Thoracic aorta (tissue), 2 donors: Measurements from ENCODE around the gene SNRPA1. TPM values are rescaled to one million over a fixed set of nuclear protein-coding genes. Genes with fewer than 3 reads are reported as not detected.
A peak's percentile ranks its signal among the peaks of the same experiment; 100 is the strongest.

Source experiments
- ATAC-seq: fragments of 150-250 bp; one replicate; pipeline ENCODE4 v1.8.0; 2017; ENCODE audit warnings: low read depth; ENCODE audit not compliant: insufficient number of reproducible peaks, low FRiP score
- DNase-seq: peaks from one replicate; pipeline ENCODE4 v3.0.0-alpha.2; 2020; ENCODE audit warnings: low spot score
- H3K27ac ChIP-seq, 2 donors: fragments of 200-600 bp; sonication (generic); 1 replicate in 1 of 2; 2 replicates in 1 of 2; pipeline ENCODE4 v1.5.1; 2016; ENCODE audit warnings: mild to moderate bottlenecking in 2 of 2, moderate library complexity in 2 of 2
- H3K27me3 ChIP-seq: fragments of 200-600 bp; sonication (generic); replicated peaks from 2 replicates; pipeline ENCODE4 v1.6.0; 2016; ENCODE audit warnings: mild to moderate bottlenecking; ENCODE audit not compliant: insufficient read depth
- H3K36me3 ChIP-seq: fragments of 200-600 bp; sonication (generic); one replicate; pipeline ENCODE4 v1.5.1; 2016
- H3K4me1 ChIP-seq, 2 donors: fragments of 200-600 bp; sonication (generic); 1 replicate in 1 of 2; 2 replicates in 1 of 2; pipeline versions ENCODE4 v1.5.1 to v1.6.0; 2016; ENCODE audit warnings: low read depth in 2 of 2, mild to moderate bottlenecking in 1 of 2; ENCODE audit not compliant: control insufficient read depth in 1 of 2
- H3K4me3 ChIP-seq: fragments of 200-600 bp; sonication (generic); 2 replicates; pipeline ENCODE4 v1.5.1; 2016; ENCODE audit warnings: mild to moderate bottlenecking
- H3K9me3 ChIP-seq: fragments of 200-600 bp; sonication (generic); 2 replicates; pipeline ENCODE4 v1.5.1; 2016
- total RNA-seq, 2 donors: library from RNA; depleted of rRNA; stranded (reverse); fragments of >200 nt; gene quantifications; one replicate each; pipeline versions ENCODE4 v1.1.0 to v1.2.3, GENCODE V29; 2016
- TF ChIP-seq, protein P1 (sequence below): fragments of 200-600 bp; sonication (generic); IDR thresholded peaks from one replicate; pipeline ENCODE4 v1.5.1; 2019; ENCODE audit warnings: antibody characterized with exemption

Gene SNRPA1
- total RNA-seq, 2 donors from 2014 or later: 31.0 to 60.0 TPM

DNA sequence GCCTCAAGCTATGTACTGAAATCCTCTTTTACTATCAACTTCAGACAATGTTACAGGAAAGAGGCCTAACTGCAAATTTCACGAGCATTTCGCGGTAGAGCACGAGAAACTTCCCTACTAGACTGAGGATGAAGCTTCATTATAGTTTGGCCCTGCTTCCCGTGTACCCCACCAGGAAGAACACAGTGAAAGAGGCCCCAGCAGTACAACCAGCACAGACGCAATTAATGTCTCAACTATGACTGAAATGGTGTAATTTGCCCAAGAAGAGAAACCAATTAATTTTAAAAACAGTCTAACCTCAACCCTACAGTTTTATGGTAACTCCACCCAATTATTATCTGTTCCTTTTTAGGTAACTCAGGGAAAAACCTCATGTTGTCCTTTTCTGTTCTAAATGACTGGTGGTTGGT is 55.3 kb downstream of the SNRPA1 start:
- TF ChIP-seq, protein P1, sequence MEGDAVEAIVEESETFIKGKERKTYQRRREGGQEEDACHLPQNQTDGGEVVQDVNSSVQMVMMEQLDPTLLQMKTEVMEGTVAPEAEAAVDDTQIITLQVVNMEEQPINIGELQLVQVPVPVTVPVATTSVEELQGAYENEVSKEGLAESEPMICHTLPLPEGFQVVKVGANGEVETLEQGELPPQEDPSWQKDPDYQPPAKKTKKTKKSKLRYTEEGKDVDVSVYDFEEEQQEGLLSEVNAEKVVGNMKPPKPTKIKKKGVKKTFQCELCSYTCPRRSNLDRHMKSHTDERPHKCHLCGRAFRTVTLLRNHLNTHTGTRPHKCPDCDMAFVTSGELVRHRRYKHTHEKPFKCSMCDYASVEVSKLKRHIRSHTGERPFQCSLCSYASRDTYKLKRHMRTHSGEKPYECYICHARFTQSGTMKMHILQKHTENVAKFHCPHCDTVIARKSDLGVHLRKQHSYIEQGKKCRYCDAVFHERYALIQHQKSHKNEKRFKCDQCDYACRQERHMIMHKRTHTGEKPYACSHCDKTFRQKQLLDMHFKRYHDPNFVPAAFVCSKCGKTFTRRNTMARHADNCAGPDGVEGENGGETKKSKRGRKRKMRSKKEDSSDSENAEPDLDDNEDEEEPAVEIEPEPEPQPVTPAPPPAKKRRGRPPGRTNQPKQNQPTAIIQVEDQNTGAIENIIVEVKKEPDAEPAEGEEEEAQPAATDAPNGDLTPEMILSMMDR: no peak
- H3K27ac ChIP-seq: no peak overlapping the region
- DNase-seq (no peak), ATAC-seq (no peak)
- H3K4me1 ChIP-seq: peaks cover 25 to 69% of the 10 kb centered on the region in 2 donors
- peaks cover 5% of the 10 kb centered on the region for H3K36me3 ChIP-seq
- no peak overlapping the region for H3K4me3 ChIP-seq
- no peaks in the 10 kb centered on the region for H3K9me3 ChIP-seq
- no peaks in the 10 kb centered on the region for H3K27me3 ChIP-seq

- no peaks in the 10 kb centered on the region for H3K9me3 ChIP-seq
- ATAC-seq: no peak
- no peak overlapping the region for H3K4me3 ChIP-seq
- TF ChIP-seq, protein P1: no peak
- peaks cover 14% of the 10 kb centered on the region for H3K36me3 ChIP-seq
- no peaks in the 10 kb centered on the region for H3K27me3 ChIP-seq
- no peak overlapping the region for H3K27ac ChIP-seq
- H3K4me1 ChIP-seq: peaks cover 26 to 69% of the 10 kb centered on the region in 2 donors
- no peak for DNase-seq
Observed at GRCh38 chr15:101237251-101237650, 57.8 kb downstream of the SNRPA1 start.

- ATAC-seq (no peak), DNase-seq (no peak)
- Histone ChIP-seq H3K4me3 (no peak overlapping the region), H3K4me1 (peaks cover 19 to 44% of the 10 kb centered on the region in 2 donors), H3K27ac (no peak overlapping the region), H3K36me3 (peaks cover 14% of the 10 kb centered on the region), H3K9me3 (no peaks in the 10 kb centered on the region), H3K27me3 (no peaks in the 10 kb centered on the region)
- TF ChIP-seq, protein P1: no peak
Observed at GRCh38 chr15:101233651-101234280, 61.3 kb downstream of the SNRPA1 start.

- Histone ChIP-seq H3K4me3 (peak overlapping the region; percentile 7), H3K27me3 (no peaks in the 10 kb centered on the region), H3K27ac (peak overlapping the region in 1 of 2 donors; percentile 17), H3K36me3 (peaks cover 14% of the 10 kb centered on the region), H3K9me3 (peaks cover 6% of the 10 kb centered on the region), H3K4me1 (peaks cover 15 to 42% of the 10 kb centered on the region in 2 donors)
- TF ChIP-seq, protein P1: no peak
- no peak for ATAC-seq
- no peak for DNase-seq
Observed at GRCh38 chr15:101232677-101233076, 62.4 kb downstream of the SNRPA1 start.

Other genes with a start within 250 kb of the SNRPA1 start
- gene CHSY1, start 43.2 kb downstream of the SNRPA1 start, total RNA-seq: 100 to 1,000 TPM in 1 of 2 donors, 10 to 100 TPM in 1; 35.7 to 153 TPM
- 10 to 100 TPM; 84.6 to 92.6 TPM for gene SELENOS, start 17.8 kb downstream of the SNRPA1 start, total RNA-seq
- gene PCSK6, start 194.5 kb upstream of the SNRPA1 start, total RNA-seq: 1 to 10 TPM; 5.1 to 8.8 TPM